ENCODE data around the gene GUCA1A. TPM values are rescaled to one million over a fixed set of nuclear protein-coding genes. Genes with fewer than 3 reads are reported as not detected.
"Not testable (repeated sequence)": the region's sequence is repeated elsewhere in the genome, so short reads cannot be mapped to it uniquely, and the experiment has no call there.

The GUCA1A gene
- total RNA-seq, 2 experiments from 2014 or later = 0.20 TPM; not detected in 1

DNA sequence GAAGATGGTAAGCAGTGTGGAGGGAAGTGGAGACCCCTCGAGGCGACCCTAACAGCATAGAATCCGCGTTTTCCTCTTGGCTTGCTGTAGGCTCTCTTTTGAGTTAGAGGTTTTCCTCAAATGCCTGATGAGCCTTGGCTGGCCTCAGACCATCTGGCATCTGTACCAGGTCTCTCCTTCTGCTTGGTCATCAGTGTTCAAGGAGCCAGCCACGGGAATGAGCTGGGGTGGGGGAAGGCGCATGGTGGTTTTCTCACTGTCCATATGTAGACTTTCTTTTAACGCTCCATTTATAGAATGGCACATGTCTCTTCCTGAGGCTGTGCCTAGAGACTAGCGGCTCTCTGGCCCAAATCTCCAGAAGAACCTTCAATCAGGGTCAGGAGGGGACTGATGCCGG is 8.1 kb upstream of the GUCA1A start:
- H3K4me1 Mint-ChIP-seq (ENCODE audit: low read depth) = no peaks in the 10 kb centered on the region
- DNase-seq (no peak), ATAC-seq (no peak)
- no peaks in the 10 kb centered on the region for H3K36me3 Mint-ChIP-seq (ENCODE audit: low read depth)
- peaks cover 1% of the 10 kb centered on the region for H3K27me3 Mint-ChIP-seq
- TF ChIP-seq, protein P1, sequence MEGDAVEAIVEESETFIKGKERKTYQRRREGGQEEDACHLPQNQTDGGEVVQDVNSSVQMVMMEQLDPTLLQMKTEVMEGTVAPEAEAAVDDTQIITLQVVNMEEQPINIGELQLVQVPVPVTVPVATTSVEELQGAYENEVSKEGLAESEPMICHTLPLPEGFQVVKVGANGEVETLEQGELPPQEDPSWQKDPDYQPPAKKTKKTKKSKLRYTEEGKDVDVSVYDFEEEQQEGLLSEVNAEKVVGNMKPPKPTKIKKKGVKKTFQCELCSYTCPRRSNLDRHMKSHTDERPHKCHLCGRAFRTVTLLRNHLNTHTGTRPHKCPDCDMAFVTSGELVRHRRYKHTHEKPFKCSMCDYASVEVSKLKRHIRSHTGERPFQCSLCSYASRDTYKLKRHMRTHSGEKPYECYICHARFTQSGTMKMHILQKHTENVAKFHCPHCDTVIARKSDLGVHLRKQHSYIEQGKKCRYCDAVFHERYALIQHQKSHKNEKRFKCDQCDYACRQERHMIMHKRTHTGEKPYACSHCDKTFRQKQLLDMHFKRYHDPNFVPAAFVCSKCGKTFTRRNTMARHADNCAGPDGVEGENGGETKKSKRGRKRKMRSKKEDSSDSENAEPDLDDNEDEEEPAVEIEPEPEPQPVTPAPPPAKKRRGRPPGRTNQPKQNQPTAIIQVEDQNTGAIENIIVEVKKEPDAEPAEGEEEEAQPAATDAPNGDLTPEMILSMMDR (IDR thresholded peaks at IDR 0.05) = no peak
- H3K27ac Mint-ChIP-seq = no peak overlapping the region
- CTCF ChIA-PET = interaction anchor here (0.8 to 4.9 kb wide), 10 partner anchors 9 to 383 kb away, joined by 3 to 31 read pairs (median 4); no protein-coding TSS in a partner anchor
- no peak overlapping the region for H3K4me3 Mint-ChIP-seq
- no peaks in the 10 kb centered on the region for H3K9me3 Mint-ChIP-seq
- POLR2A ChIA-PET = interaction anchor here (1.4 kb wide), 1 partner anchor 14 kb away, joined by 5 read pairs; no protein-coding TSS in a partner anchor
- intact Hi-C loops (cut with micrococcal nuclease) = no loop called here

DNA sequence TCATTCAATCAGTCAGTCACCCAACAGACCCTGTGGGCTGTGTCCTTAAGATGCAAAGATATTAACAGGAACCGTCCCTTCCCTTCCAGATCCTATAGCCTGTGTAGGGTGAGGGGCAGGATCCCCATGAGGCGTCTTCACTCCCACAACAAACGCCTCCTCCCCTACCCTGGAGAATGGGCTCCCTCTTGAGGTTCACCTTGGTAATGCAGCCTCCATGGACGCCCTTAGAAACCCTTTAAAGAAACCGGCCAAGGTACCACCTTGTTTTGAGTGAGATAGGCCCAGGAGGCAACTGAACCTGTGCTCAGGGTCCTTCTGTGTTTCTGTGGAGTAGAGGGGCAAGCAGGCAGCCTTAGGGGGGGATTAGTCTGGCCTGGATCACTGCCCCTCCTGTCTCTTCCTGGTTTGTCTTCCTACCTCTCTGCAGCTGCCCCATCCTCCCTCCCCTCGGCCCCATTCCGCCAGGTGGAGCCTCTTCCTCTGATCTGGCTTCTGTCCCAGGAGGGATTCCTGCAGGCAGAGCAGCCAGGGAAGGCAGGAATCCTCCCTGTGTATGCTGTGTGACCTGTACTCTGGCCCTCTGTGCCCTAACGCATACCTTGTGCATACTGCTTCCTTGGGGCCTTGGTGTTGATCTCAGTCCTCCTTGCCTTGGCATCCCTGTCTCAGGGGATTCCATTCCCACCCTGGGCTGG is 6.6 kb upstream of the GUCA1A start:
- H3K9me3 Mint-ChIP-seq = no peaks in the 10 kb centered on the region
- no peaks in the 10 kb centered on the region for H3K27me3 Mint-ChIP-seq
- no peak overlapping the region for H3K27ac Mint-ChIP-seq
- POLR2A ChIA-PET = no interaction called here
- TF ChIP-seq, protein P1 (IDR thresholded peaks at IDR 0.05) = peak; percentile 94
- no peak overlapping the region for H3K4me3 Mint-ChIP-seq
- H3K4me1 Mint-ChIP-seq (ENCODE audit: low read depth) = no peaks in the 10 kb centered on the region
- peak; percentile 98 for ATAC-seq
- H3K36me3 Mint-ChIP-seq (ENCODE audit: low read depth) = no peaks in the 10 kb centered on the region
- CTCF ChIA-PET = interaction anchor here (0.6 to 4.9 kb wide), 5 partner anchors 19 to 325 kb away, joined by 4 to 38 read pairs (median 4); no protein-coding TSS in a partner anchor
- intact Hi-C loops (cut with micrococcal nuclease) = loop anchor here (1.0 kb wide), 1 partner anchor 91 kb away; no protein-coding TSS in a partner anchor
- peak; percentile 89 for DNase-seq

DNA sequence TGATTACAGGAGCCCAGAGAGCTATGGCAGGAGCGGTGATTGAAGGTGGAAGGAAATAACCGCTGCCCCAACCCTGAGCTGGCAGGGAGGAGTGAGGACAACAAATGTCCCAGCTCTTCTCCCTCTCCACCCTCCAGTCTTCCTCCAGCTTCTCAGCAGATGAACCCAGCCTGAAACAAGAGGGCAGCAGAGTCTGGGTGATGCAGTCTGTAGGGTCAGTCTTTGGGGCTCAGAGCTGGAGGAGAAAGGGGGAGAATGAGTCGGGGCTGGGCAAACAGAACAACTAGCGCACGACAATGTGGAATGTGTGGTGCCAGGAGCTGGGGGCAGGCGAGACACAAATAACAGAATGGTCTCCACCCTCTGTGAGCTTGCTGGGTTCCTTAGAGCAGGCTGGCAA is 4.5 kb upstream of the GUCA1A start:
- ATAC-seq = no peak
- intact Hi-C loops (cut with micrococcal nuclease) = no loop called here
- Mint-ChIP-seq H3K36me3 (ENCODE audit: low read depth) (no peaks in the 10 kb centered on the region), H3K4me3 (no peak overlapping the region), H3K4me1 (ENCODE audit: low read depth) (no peaks in the 10 kb centered on the region), H3K27me3 (no peaks in the 10 kb centered on the region), H3K9me3 (no peaks in the 10 kb centered on the region), H3K27ac (no peak overlapping the region)
- ChIA-PET CTCF (interaction anchor here (0.9 to 4.9 kb wide), 7 partner anchors 17 to 379 kb away, joined by 3 to 38 read pairs (median 3); partner anchors contain the start of gene GUCA1B), POLR2A (no interaction called here)
- no peak for DNase-seq
- TF ChIP-seq, protein P1 (IDR thresholded peaks at IDR 0.05) = no peak

DNA sequence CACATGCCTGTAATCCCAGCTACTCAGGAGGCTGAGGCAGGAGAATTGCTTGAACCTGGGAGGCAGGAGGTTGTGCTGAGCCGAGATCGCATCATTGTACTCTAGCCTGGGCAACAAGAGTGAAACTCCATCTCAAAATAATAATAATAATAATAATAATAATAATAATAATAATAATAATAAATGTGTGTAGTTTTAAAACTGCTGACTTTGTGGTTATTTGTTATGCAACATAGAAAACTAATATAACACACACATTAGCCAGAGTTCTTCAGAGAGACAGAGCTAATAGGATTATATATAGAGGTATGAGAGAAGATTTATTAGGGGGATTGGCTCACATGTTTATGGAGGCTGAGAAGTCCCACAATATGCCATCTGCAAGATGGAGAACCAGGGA is 3.4 kb upstream of the GUCA1A start:
- POLR2A ChIA-PET; intact Hi-C loops (cut with micrococcal nuclease): not testable (repeated sequence)
- CTCF ChIA-PET = interaction anchor here (0.7 to 4.9 kb wide), 3 partner anchors 66 to 388 kb away, joined by 3 to 38 read pairs (median 3); no protein-coding TSS in a partner anchor

DNA sequence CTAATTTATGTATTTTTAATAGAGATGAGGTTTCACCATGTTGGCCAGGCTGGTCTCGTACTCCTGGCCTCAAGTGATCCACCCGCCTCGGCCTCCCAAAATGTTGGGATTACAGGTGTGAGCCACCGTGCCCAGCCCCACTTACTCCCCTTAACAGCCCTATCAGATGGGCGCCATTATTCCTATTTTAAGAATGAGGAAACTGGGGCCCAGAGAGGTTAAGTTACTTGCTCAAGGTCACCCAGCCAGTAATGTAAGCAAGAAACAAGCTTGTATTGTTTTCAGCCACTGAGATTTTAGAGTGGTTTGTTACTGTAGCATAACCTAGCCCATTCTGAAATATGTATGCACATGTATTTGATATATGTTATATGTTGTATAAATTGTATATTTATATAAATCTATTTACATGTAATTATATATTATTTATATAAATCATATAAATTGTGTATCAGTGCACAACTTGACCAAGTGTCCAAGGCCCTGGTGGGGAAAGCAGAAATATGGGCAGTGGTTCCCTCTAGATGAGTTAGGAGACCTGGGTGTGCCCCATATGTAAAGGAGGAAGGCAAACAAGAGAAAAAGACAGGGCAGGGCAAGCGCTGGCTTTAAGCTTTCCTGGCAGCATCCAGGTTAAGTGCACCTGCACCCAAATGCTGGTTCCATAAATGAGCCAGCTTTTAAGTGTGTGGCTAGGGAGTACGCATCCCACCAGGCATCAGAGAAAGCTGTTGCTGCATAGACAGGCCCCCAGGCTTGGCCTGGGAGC is 1.2 kb upstream of the GUCA1A start:
- ChIA-PET CTCF (interaction anchor here (1.1 kb wide), 1 partner anchor 68 kb away, joined by 4 read pairs; no protein-coding TSS in a partner anchor), POLR2A (no interaction called here)
- no peak overlapping the region for H3K27ac Mint-ChIP-seq
- ATAC-seq (no peak), DNase-seq (no peak)
- TF ChIP-seq, protein P1 (IDR thresholded peaks at IDR 0.05) = no peak
- intact Hi-C loops (cut with micrococcal nuclease) = no loop called here
- H3K27me3 Mint-ChIP-seq = no peaks in the 10 kb centered on the region
- no peaks in the 10 kb centered on the region for H3K4me1 Mint-ChIP-seq (ENCODE audit: low read depth)
- H3K36me3 Mint-ChIP-seq (ENCODE audit: low read depth) = no peaks in the 10 kb centered on the region
- no peaks in the 10 kb centered on the region for H3K9me3 Mint-ChIP-seq
- no peak overlapping the region for H3K4me3 Mint-ChIP-seq

More for the DNA sequence above, 3.4 kb upstream of the GUCA1A start:
- not testable (repeated sequence) for ATAC-seq; DNase-seq; H3K27ac Mint-ChIP-seq; H3K4me3 Mint-ChIP-seq; H3K9me3 Mint-ChIP-seq; H3K36me3 Mint-ChIP-seq (ENCODE audit: low read depth); H3K4me1 Mint-ChIP-seq (ENCODE audit: low read depth); H3K27me3 Mint-ChIP-seq

All from activated CD8-positive, alpha-beta T cell treated with anti-CD3 and anti-CD28 coated beads for 36 hours (primary cell).